OCI-LY1 (cell line): ENCODE data around the gene PPP1R10.
A peak's percentile ranks its signal among the peaks of the same experiment; 100 is the strongest.

Source experiments
- H2AFZ ChIP-seq: fragments of 200-600 bp; sonication (generic), shearing (Covaris generic); 2 replicates; pipeline ENCODE4 v1.6.0; 2014; ENCODE audit warnings: antibody characterized with exemption, mild to moderate bottlenecking, low read length
- H3F3A ChIP-seq: fragments of 200-600 bp; sonication (generic), shearing (Covaris generic); 2 replicates; pipeline ENCODE4 v1.6.0; 2014; ENCODE audit warnings: mild to moderate bottlenecking, antibody characterized with exemption, low read length, moderate library complexity; ENCODE audit not compliant: insufficient read depth
- H3K27ac ChIP-seq: fragments of 200-600 bp; sonication (generic); 2 replicates; pipeline ENCODE4 v1.5.1; 2014; ENCODE audit warnings: low read length, mixed run types, mild to moderate bottlenecking, low read depth; ENCODE audit not compliant: poor library complexity, severe bottlenecking
- H3K27me3 ChIP-seq: fragments of 200-600 bp; sonication (generic); 2 replicates; pipeline ENCODE4 v1.6.0; 2014; ENCODE audit warnings: antibody characterized with exemption, mild to moderate bottlenecking, low read length, moderate library complexity; ENCODE audit not compliant: insufficient read depth
- H3K36me3 ChIP-seq: fragments of 200-600 bp; sonication (generic); 2 replicates; pipeline ENCODE4 v1.6.1; 2014; ENCODE audit warnings: mild to moderate bottlenecking, antibody characterized with exemption, low read length, moderate library complexity, mixed read lengths; ENCODE audit not compliant: insufficient read depth
- H3K4me1 ChIP-seq: fragments of 200-600 bp; sonication (generic); 2 replicates; pipeline ENCODE4 v1.5.1; 2014; ENCODE audit warnings: mild to moderate bottlenecking, low read length, moderate library complexity; ENCODE audit not compliant: insufficient read depth, severe bottlenecking
- H3K4me2 ChIP-seq: fragments of 200-600 bp; sonication (generic), shearing (Covaris generic); 2 replicates; pipeline ENCODE4 v1.6.1; 2014; ENCODE audit warnings: low read length
- H3K4me3 ChIP-seq: fragments of 200-600 bp; sonication (generic); 2 replicates; pipeline ENCODE4 v1.5.1; 2014; ENCODE audit warnings: low read length, low read depth, mild to moderate bottlenecking, mixed read lengths; ENCODE audit not compliant: poor library complexity, severe bottlenecking
- H3K79me2 ChIP-seq: fragments of 200-600 bp; shearing (Covaris generic); 2 replicates; pipeline ENCODE4 v1.6.1; 2016; ENCODE audit warnings: mixed run types, low read length, mixed read lengths; ENCODE audit not compliant: insufficient read depth
- H3K9ac ChIP-seq: fragments of 200-600 bp; sonication (generic), shearing (Covaris generic); 2 replicates; pipeline ENCODE4 v1.6.1; 2014; ENCODE audit warnings: mild to moderate bottlenecking, low read length, mixed read lengths
- H3K9me2 ChIP-seq: fragments of 200-600 bp; sonication (generic), shearing (Covaris generic); 2 replicates; pipeline ENCODE4 v1.6.1; 2014; ENCODE audit warnings: low read depth, mild to moderate bottlenecking, low read length, mixed read lengths
- H3K9me3 ChIP-seq: fragments of 200-600 bp; shearing (Covaris generic); 2 replicates; pipeline ENCODE4 v1.6.1; 2014; ENCODE audit warnings: low read length, mixed read lengths
- H4K20me1 ChIP-seq: fragments of 200-600 bp; sonication (generic), shearing (Covaris generic); 2 replicates; pipeline ENCODE4 v1.6.0; 2016; ENCODE audit warnings: mild to moderate bottlenecking, low read length; ENCODE audit not compliant: insufficient read depth
- EZH2 ChIP-seq: fragments of 200-600 bp; sonication (generic), shearing (Covaris generic); IDR thresholded peaks from 2 replicates; pipeline ENCODE4 v1.8.0; 2017; ENCODE audit warnings: borderline replicate concordance, mixed run types, mild to moderate bottlenecking, antibody characterized with exemption, low read length, moderate library complexity, mixed read lengths
- TF ChIP-seq, protein P1 (sequence below): fragments of 200-600 bp; sonication (generic), shearing (Covaris generic); IDR thresholded peaks from 2 replicates; pipeline ENCODE4 v1.5.1; 2017; ENCODE audit warnings: mild to moderate bottlenecking, antibody characterized with exemption, low read length, moderate library complexity, mixed read lengths

The PPP1R10 gene

DNA sequence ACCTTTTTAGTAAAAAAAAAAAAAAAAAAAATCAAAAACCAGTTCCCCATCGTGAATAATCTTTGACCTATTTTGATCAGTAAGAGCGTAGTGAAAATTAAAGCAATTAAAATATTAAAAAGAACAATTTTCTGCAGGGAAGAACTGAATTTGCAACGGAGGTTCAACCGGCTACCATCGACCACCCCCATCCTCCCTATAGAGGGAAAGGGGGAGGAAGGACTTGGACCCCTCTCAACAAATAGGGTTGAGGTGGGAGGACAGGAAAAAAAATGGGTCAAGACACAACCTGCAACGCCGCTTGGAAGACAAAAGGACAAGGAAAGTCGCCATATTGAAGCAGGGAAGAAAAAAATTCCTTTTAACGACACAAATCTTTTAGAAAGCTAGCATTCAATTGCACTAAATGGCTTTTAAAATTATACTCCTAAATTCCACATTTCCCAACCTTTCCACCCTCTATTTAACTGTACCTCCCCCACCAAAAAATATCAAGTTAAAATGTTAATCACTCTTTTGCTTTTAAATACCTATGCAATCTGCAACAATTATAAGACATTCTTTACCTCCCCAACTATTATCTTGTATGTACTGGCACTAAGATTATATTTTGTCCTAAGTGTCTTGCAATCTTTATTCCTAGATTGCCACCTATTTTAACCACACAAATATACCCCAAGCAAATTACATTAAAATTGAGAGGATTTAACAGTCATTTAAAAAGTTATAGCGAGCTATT is 1.7 kb downstream of the PPP1R10 start:
- Histone ChIP-seq H3K4me3 (peak overlapping the region; percentile 97), H3K79me2 (peaks cover 42% of the 10 kb centered on the region), H2AFZ (no peak overlapping the region), H3K36me3 (peaks cover 73% of the 10 kb centered on the region), H3K4me2 (peak overlapping the region; percentile 88), H3K9me2 (no peaks in the 10 kb centered on the region), H3K9me3 (no peaks in the 10 kb centered on the region), H4K20me1 (no peaks in the 10 kb centered on the region), H3K9ac (peak overlapping the region; percentile 99), H3F3A (0 out of 2 replicates have a peak, but pooled peaks cover 2% of the 10 kb centered on the region), H3K4me1 (peaks cover 44% of the 10 kb centered on the region), H3K27me3 (no peaks in the 10 kb centered on the region), H3K27ac (peak overlapping the region; percentile 93)
- TF ChIP-seq, protein P1, sequence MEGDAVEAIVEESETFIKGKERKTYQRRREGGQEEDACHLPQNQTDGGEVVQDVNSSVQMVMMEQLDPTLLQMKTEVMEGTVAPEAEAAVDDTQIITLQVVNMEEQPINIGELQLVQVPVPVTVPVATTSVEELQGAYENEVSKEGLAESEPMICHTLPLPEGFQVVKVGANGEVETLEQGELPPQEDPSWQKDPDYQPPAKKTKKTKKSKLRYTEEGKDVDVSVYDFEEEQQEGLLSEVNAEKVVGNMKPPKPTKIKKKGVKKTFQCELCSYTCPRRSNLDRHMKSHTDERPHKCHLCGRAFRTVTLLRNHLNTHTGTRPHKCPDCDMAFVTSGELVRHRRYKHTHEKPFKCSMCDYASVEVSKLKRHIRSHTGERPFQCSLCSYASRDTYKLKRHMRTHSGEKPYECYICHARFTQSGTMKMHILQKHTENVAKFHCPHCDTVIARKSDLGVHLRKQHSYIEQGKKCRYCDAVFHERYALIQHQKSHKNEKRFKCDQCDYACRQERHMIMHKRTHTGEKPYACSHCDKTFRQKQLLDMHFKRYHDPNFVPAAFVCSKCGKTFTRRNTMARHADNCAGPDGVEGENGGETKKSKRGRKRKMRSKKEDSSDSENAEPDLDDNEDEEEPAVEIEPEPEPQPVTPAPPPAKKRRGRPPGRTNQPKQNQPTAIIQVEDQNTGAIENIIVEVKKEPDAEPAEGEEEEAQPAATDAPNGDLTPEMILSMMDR, result no peak
- TF ChIP-seq EZH2, result no peak

DNA sequence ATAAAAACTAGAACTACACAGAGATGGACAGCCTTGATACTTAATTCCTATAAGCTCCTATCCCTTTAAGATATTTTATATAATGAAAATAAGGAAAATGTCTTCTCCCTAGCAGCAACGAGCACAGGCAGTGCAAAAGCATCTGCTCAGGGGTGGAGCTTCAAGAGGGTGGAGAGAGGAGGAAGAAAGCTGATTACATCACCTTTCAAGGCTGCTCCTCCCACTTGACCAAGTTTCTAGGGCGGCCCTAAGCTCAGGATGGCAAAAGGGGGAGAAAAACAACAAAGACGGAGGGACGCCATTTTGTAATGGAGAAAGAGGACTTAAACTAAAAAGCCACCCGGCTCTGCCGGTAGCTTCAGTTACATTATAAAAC is 2.2 kb downstream of the PPP1R10 start:
- Histone ChIP-seq H3K9me2 (no peaks in the 10 kb centered on the region), H3K4me3 (peak overlapping the region; percentile 97), H3F3A (0 out of 2 replicates have a peak, but pooled peaks cover 2% of the 10 kb centered on the region), H3K9me3 (no peaks in the 10 kb centered on the region), H3K4me2 (peak overlapping the region; percentile 88), H3K27me3 (no peaks in the 10 kb centered on the region), H2AFZ (no peak overlapping the region), H3K4me1 (peaks cover 47% of the 10 kb centered on the region), H4K20me1 (no peaks in the 10 kb centered on the region), H3K27ac (peak overlapping the region; percentile 93), H3K79me2 (peaks cover 42% of the 10 kb centered on the region), H3K9ac (peak overlapping the region; percentile 99), H3K36me3 (peaks cover 76% of the 10 kb centered on the region)
- no peak for TF ChIP-seq EZH2
- TF ChIP-seq, protein P1, result no peak

DNA sequence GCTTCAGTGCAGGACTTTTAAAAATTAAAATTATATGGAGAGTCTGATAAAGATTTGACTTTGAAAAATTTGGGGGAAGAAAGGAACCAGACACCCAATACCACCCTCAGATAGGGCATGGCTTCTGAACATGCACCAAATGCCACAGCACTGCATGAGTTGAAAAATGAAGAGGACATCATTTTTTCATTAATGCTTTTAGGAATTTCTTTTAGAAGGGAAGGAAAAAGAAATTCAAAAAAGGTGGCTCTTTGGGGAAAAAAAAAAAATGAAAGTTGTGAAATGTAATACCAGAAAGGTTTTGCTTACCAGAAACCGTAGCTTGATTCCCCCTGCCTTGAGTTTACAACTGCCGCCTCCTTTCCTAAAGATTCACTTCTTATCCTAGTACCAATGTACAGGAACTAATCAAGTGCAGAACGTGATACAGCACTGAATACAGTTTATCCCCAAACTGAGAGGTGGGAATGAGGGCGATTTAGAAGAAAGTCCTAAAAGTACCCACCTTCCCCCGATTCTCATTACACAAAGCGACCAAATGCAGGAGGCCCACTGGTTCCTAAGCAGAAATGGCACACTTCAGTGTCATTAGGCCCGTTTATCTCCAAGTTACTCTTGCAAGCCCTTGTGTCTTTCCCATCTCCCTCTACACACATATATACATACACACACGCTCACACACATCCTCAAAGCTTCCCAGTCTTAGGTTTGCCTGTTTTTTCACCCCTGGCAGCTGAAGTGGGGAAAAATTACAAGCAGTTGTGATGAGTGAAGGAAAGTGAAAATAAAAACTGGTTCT is 2.8 kb downstream of the PPP1R10 start:
- no peaks in the 10 kb centered on the region for H4K20me1 ChIP-seq
- H3K27ac ChIP-seq, result peak overlapping the region; percentile 93
- no peaks in the 10 kb centered on the region for H3K9me3 ChIP-seq
- peak overlapping the region; percentile 88 for H3K4me2 ChIP-seq
- peak overlapping the region; percentile 99 for H3K9ac ChIP-seq
- H3K79me2 ChIP-seq, result peaks cover 40% of the 10 kb centered on the region
- peaks cover 46% of the 10 kb centered on the region for H3K4me1 ChIP-seq
- peaks cover 76% of the 10 kb centered on the region for H3K36me3 ChIP-seq
- H3K27me3 ChIP-seq, result no peaks in the 10 kb centered on the region
- H2AFZ ChIP-seq, result no peak overlapping the region
- H3K4me3 ChIP-seq, result peak overlapping the region; percentile 97
- H3F3A ChIP-seq, result 0 out of 2 replicates have a peak, but pooled peaks cover 2% of the 10 kb centered on the region
- H3K9me2 ChIP-seq, result no peaks in the 10 kb centered on the region
- TF ChIP-seq, protein P1, result no peak
- TF ChIP-seq EZH2, result no peak
